IMR-90 (cell line): ENCODE results near the gene CELA2B. TPM values are rescaled to one million over a fixed set of nuclear protein-coding genes. Genes with fewer than 3 reads are reported as not detected.

ENCODE experiments used
- ATAC-seq: fragments of 200-7000 bp; cut with Tn5 transposase; 2 replicates; pipeline ENCODE4 v1.9.1; 2020; ENCODE audit warnings: low read depth, mild to moderate bottlenecking, moderate library complexity
- BruUV-seq: library from RNA; stranded (reverse); fragments of 400-500 nt; replicated peaks from 2 replicates; lab custom pipeline; 2021; lab: Mats Ljungman, UMichigan
- CTCF ChIA-PET: fragments of 300-600 bp; formaldehyde crosslinking; extraction: SDS; loops from one replicate; lab custom pipeline; 2021; ENCODE audit warnings: antibody characterized with exemption; lab: Yijun Ruan, JAX
- POLR2A ChIA-PET: fragments of 300-600 bp; sonication (Branson Sonifier 250); formaldehyde crosslinking; loops from one replicate; lab custom pipeline; 2022; ENCODE audit warnings: antibody characterized with exemption; ENCODE audit not compliant: unreplicated experiment; lab: Charles Lee
- DNase-seq: peaks from one replicate; pipeline ENCODE4 v3.0.0; 2013
- H2AFZ ChIP-seq: replicated peaks from 2 replicates; pipeline ENCODE3; 2013; ENCODE audit warnings: low read length, mild to moderate bottlenecking; ENCODE audit not compliant: poor library complexity
- H2AK5ac ChIP-seq: 2 replicates; pipeline ENCODE4 v1.6.1; 2013; ENCODE audit warnings: low read depth, low read length, inconsistent platforms
- H2AK9ac ChIP-seq: replicated peaks from 2 replicates; pipeline ENCODE3; 2013; ENCODE audit warnings: mild to moderate bottlenecking, low read depth, low read length, moderate library complexity; ENCODE audit not compliant: poor library complexity
- H2BK120ac ChIP-seq: 2 replicates; pipeline ENCODE4 v1.6.1; 2013; ENCODE audit warnings: low read depth, low read length, inconsistent platforms
- H2BK15ac ChIP-seq: 3 replicates; pipeline ENCODE4 v1.6.1; 2013; ENCODE audit warnings: low read depth, low read length, inconsistent platforms
- H2BK20ac ChIP-seq: 2 replicates; pipeline ENCODE4 v1.6.1; 2013; ENCODE audit warnings: low read depth, mild to moderate bottlenecking, inconsistent platforms, low read length, moderate library complexity
- H2BK5ac ChIP-seq: 2 replicates; pipeline ENCODE4 v1.6.1; 2013; ENCODE audit warnings: mild to moderate bottlenecking, low read depth, low read length, inconsistent platforms; ENCODE audit not compliant: poor library complexity, severe bottlenecking
- H3K14ac ChIP-seq: replicated peaks from 2 replicates; pipeline ENCODE4 v1.6.1; 2013; ENCODE audit warnings: low read depth, low read length, inconsistent platforms
- H3K18ac ChIP-seq: 2 replicates; pipeline ENCODE4 v1.6.1; 2013; ENCODE audit warnings: low read depth, low read length, control low read depth
- H3K23ac ChIP-seq: 2 replicates; pipeline ENCODE4 v1.6.1; 2013; ENCODE audit warnings: low read depth, low read length, inconsistent platforms
- H3K27ac ChIP-seq: 2 replicates; pipeline ENCODE4 v1.5.1; 2013; ENCODE audit warnings: mild to moderate bottlenecking, control low read depth, low read length; ENCODE audit not compliant: insufficient read depth
- H3K27me3 ChIP-seq: 2 replicates; pipeline ENCODE4 v1.6.1; 2013; ENCODE audit warnings: low read length; ENCODE audit not compliant: control insufficient read depth, insufficient read depth
- H3K36me3 ChIP-seq: 2 replicates; pipeline ENCODE4 v1.6.1; 2013; ENCODE audit warnings: low read length, mixed read lengths; ENCODE audit not compliant: control insufficient read depth, insufficient read depth
- H3K4ac ChIP-seq: 2 replicates; pipeline ENCODE4 v1.6.1; 2013; ENCODE audit warnings: low read depth, low read length, inconsistent platforms
- H3K4me1 ChIP-seq: 2 replicates; pipeline ENCODE4 v1.6.1; 2013; ENCODE audit warnings: low read length, mixed read lengths; ENCODE audit not compliant: control insufficient read depth, insufficient read depth
- H3K4me2 ChIP-seq: 2 replicates; pipeline ENCODE4 v1.6.1; 2013; ENCODE audit warnings: low read depth, mild to moderate bottlenecking, control low read depth, low read length, moderate library complexity
- H3K4me3 ChIP-seq: 2 replicates; pipeline ENCODE4 v1.5.1; 2013; ENCODE audit warnings: low read depth, mild to moderate bottlenecking, control low read depth, low read length, moderate library complexity; ENCODE audit not compliant: insufficient read depth
- H3K56ac ChIP-seq: 2 replicates; pipeline ENCODE4 v1.6.1; 2013; ENCODE audit warnings: low read length, inconsistent platforms; ENCODE audit not compliant: insufficient read depth; ENCODE audit errors: extremely low read depth
- H3K79me1 ChIP-seq, 2 experiments: 2 replicates each; pipeline ENCODE4 v1.6.1; 2013; ENCODE audit warnings: low read length in 2 of 2, inconsistent platforms in 1 of 2, low read depth in 1 of 2
- H3K9ac ChIP-seq: 2 replicates; pipeline ENCODE4 v1.6.1; 2013; ENCODE audit warnings: low read depth, low read length, control low read depth
- H3K9me1 ChIP-seq: 2 replicates; pipeline ENCODE4 v1.6.1; 2013; ENCODE audit warnings: low read length, inconsistent platforms; ENCODE audit not compliant: insufficient read depth
- H3K9me3 ChIP-seq: 2 replicates; pipeline ENCODE4 v1.6.1; 2013; ENCODE audit warnings: low read length; ENCODE audit not compliant: control insufficient read depth, insufficient read depth
- H4K20me1 ChIP-seq: 2 replicates; pipeline ENCODE4 v1.6.1; 2013; ENCODE audit warnings: low read length, inconsistent platforms; ENCODE audit not compliant: insufficient read depth
- H4K5ac ChIP-seq: 2 replicates; pipeline ENCODE4 v1.6.1; 2013; ENCODE audit warnings: mild to moderate bottlenecking, low read depth, low read length, control low read depth
- H4K8ac ChIP-seq, 2 experiments: 2 replicates each; pipeline ENCODE4 v1.6.1; 2013; ENCODE audit warnings: low read depth in 2 of 2, low read length in 2 of 2, control low read depth in 1 of 2, inconsistent platforms in 1 of 2
- H4K91ac ChIP-seq: 2 replicates; pipeline ENCODE4 v1.6.1; 2013; ENCODE audit warnings: low read depth, low read length, inconsistent platforms; ENCODE audit not compliant: insufficient read depth
- BHLHE40 ChIP-seq: fragments of 150-350 bp; IDR thresholded peaks from 2 replicates; pipeline ENCODE4 v1.6.1; 2016; ENCODE audit warnings: mild to moderate bottlenecking, low read depth, low read length
- CTCF ChIP-seq: conservative IDR thresholded peaks from 2 replicates; pipeline ENCODE4 v1.5.1; 2012; ENCODE audit warnings: mild to moderate bottlenecking, low read depth, low read length, improper control_type of control experiment
- FOS ChIP-seq: fragments of 150-350 bp; IDR thresholded peaks from 2 replicates; pipeline ENCODE4 v1.6.1; 2016; ENCODE audit warnings: low read depth, low read length
- MAFK ChIP-seq: IDR thresholded peaks from 2 replicates; pipeline ENCODE4 v1.6.1; 2012; ENCODE audit warnings: low read depth, low read length, improper control_type of control experiment
- MAZ ChIP-seq: IDR thresholded peaks from 2 replicates; pipeline ENCODE4 v1.6.1; 2012; ENCODE audit warnings: low read depth, mild to moderate bottlenecking, low read length, improper control_type of control experiment, moderate library complexity, borderline replicate concordance
- MXI1 ChIP-seq: IDR thresholded peaks from 2 replicates; pipeline ENCODE4 v1.6.1; 2012; ENCODE audit warnings: low read depth, mild to moderate bottlenecking, low read length, moderate library complexity, borderline replicate concordance
- NFE2L2 ChIP-seq: fragments of 150-350 bp; IDR thresholded peaks from 2 replicates; pipeline ENCODE4 v1.6.1; 2016; ENCODE audit warnings: low read depth, mild to moderate bottlenecking, low read length
- POLR2A ChIP-seq: IDR thresholded peaks from 2 replicates; pipeline ENCODE4 v1.6.1; 2012; ENCODE audit warnings: mild to moderate bottlenecking, low read depth, low read length
- RAD21 ChIP-seq: IDR thresholded peaks from 2 replicates; pipeline ENCODE4 v1.6.1; 2012; ENCODE audit warnings: low read length, improper control_type of control experiment
- RFX5 ChIP-seq: IDR thresholded peaks from 2 replicates; pipeline ENCODE4 v1.8.0; 2012; ENCODE audit warnings: low read depth, mild to moderate bottlenecking, low read length, moderate library complexity
- SMC3 ChIP-seq: fragments of 150-350 bp; IDR thresholded peaks from 2 replicates; pipeline ENCODE4 v1.6.1; 2016; ENCODE audit warnings: low read depth, mild to moderate bottlenecking, antibody characterized with exemption, low read length, moderate library complexity
- WGBS, 2 experiments: methylation state at CpG; one replicate each; pipeline versions ENCODE4 v1.1.5 to v1.1.7; 2013; ENCODE audit warnings: missing lambda C conversion rate in 2 of 2; ENCODE audit not compliant: insufficient read length in 1 of 2; ENCODE audit errors: extremely low coverage in 2 of 2; 5-methylcytosine and 5-hydroxymethylcytosine counted together
- dilution Hi-C: fragments of 300-500 bp; cut with HindIII; formaldehyde crosslinking; loops from one replicate; pipeline ENCODE4 v1.14.3; 2018; ENCODE audit warnings: low sequenced_read_pairs; ENCODE audit not compliant: unreplicated experiment
- in situ Hi-C: fragments of 300-500 bp; cut with MboI; formaldehyde crosslinking; loops from 3 replicates; pipeline ENCODE4 v1.14.3; 2019; ENCODE audit warnings: low sequenced_read_pairs, inconsistent platforms, mixed read lengths
- intact Hi-C: fragments of 100-400 bp; cut with micrococcal nuclease; formaldehyde crosslinking; loops from 2 replicates; pipeline ENCODE4 v1.10.0; 2022
- polyA plus RNA-seq, 3 experiments: library from polyadenylated mRNA; depleted of rRNA; stranded (reverse); fragments of >200 nt; gene quantifications; 2 replicates each; pipeline ENCODE4 v1.2.3, GENCODE V29; 2012; ENCODE audit warnings: low replicate concordance in 1 of 3
- total RNA-seq: library from RNA; depleted of rRNA; stranded (reverse); fragments of >200 nt; gene quantifications from 2 replicates; pipeline ENCODE4 v1.2.3, GENCODE V29; 2012

CELA2B gene
- total and polyA plus RNA-seq, 2 of the 4 experiments (the other 2 are of a cell fraction), result not detected

GRCh38 chr1:15515022-15515663 lies 39.2 kb downstream of the CELA2B start:
- ChIA-PET POLR2A (no interaction called here), CTCF (no interaction called here)
- Histone ChIP-seq H3K9me3 (no peaks in the 10 kb centered on the region), H3K9me1 (no peaks in the 10 kb centered on the region), H3K27me3 (no peaks in the 10 kb centered on the region), H2BK120ac (no peak overlapping the region), H3K23ac (no peak overlapping the region), H2BK15ac (no peak overlapping the region), H3K4me2 (no peak overlapping the region), H2BK20ac (no peak overlapping the region), H3K4me3 (no peak overlapping the region), H2BK5ac (no peak overlapping the region), H4K20me1 (no peaks in the 10 kb centered on the region), H2AK5ac (no peak overlapping the region), H2AFZ (no peak overlapping the region), H4K91ac (no peak overlapping the region), H3K9ac (no peak overlapping the region), H3K79me1 (no peaks in the 10 kb centered on the region; a peak in 1 of 4 replicates), H2AK9ac (no peak overlapping the region), H3K4ac (no peak overlapping the region), H4K5ac (no peak overlapping the region), H4K8ac (no peak overlapping the region), H3K27ac (no peak overlapping the region), H3K18ac (no peak overlapping the region), H3K14ac (no peak overlapping the region), H3K56ac (no peak overlapping the region), H3K4me1 (no peaks in the 10 kb centered on the region; the same call in 1 of the 2 replicates), H3K36me3 (peaks cover 4% of the 10 kb centered on the region; the same call in 1 of the 2 replicates)
- no TSS peak for BruUV-seq
- in situ Hi-C loops, result no loop called here
- no peak for DNase-seq
- dilution Hi-C loops, result no loop called here
- intact Hi-C loops, result no loop called here
- 70% methylated on average over 1 of the region's 2 CpGs; no CpG with 5 or more reads in 1 of the 2 experiments for WGBS, 2 experiments
- TF ChIP-seq MAZ, result no peak
- no peak for TF ChIP-seq POLR2A
- no peak for TF ChIP-seq NFE2L2
- no peak for TF ChIP-seq BHLHE40
- TF ChIP-seq MXI1, result no peak
- no peak for TF ChIP-seq RFX5
- TF ChIP-seq SMC3, result no peak
- TF ChIP-seq MAFK, result no peak
- no peak for TF ChIP-seq RAD21
- no peak for TF ChIP-seq CTCF
- TF ChIP-seq FOS, result no peak
- ATAC-seq, result no peak
